ENCODE data around the gene RASA1. TPM values are rescaled to one million over a fixed set of nuclear protein-coding genes. Genes with fewer than 3 reads are reported as not detected.

RASA1 gene
- total and polyA plus RNA-seq, 4 donors = 8.3 to 54.0 (median 20.6) TPM

- WGBS, 2 donors = 39 to 45% methylated on average over 2 of the region's 2 CpGs
- DNase-seq (no peak), ATAC-seq (ENCODE audit: insufficient read depth, low FRiP score) (no peak)
- Histone ChIP-seq H3K4me3 (no peak overlapping the region), H3K9ac (ENCODE audit: insufficient read depth in 1 of 2, low read length in 2 of 2) (no peak overlapping the region), H3K36me3 (ENCODE audit: control insufficient read depth in 4 of 4, insufficient read depth in 4 of 4, low read length in 4 of 4) (no peaks in the 10 kb centered on the region), H3K27me3 (ENCODE audit: control insufficient read depth in 3 of 3, insufficient read depth in 3 of 3, low read length in 2 of 3) (no peaks in the 10 kb centered on the region), H3K4me1 (ENCODE audit: control insufficient read depth in 5 of 5, insufficient read depth in 5 of 5, low read length in 5 of 5) (no peaks in the 10 kb centered on the region), H3K9me3 (ENCODE audit: control insufficient read depth in 4 of 4, insufficient read depth in 3 of 4, low read length in 3 of 4) (no peaks in the 10 kb centered on the region), H3K27ac (ENCODE audit: low read depth in 1 of 2, low read length in 1 of 2) (no peak overlapping the region)
- no peak for TF ChIP-seq CTCF (IDR thresholded peaks at IDR 0.05; ENCODE audit: control extremely low read depth, extremely low read depth)
Observed at GRCh38 chr5:87245451-87245850, 22.2 kb upstream of the RASA1 start.

GRCh38 chr5:87246061-87246460, 21.6 kb upstream of the RASA1 start:
- DNase-seq (no peak), ATAC-seq (ENCODE audit: insufficient read depth, low FRiP score) (no peak)
- Histone ChIP-seq H3K27me3 (ENCODE audit: control insufficient read depth in 3 of 3, insufficient read depth in 3 of 3, low read length in 2 of 3) (no peaks in the 10 kb centered on the region), H3K4me3 (no peak overlapping the region), H3K9me3 (ENCODE audit: control insufficient read depth in 4 of 4, insufficient read depth in 3 of 4, low read length in 3 of 4) (no peaks in the 10 kb centered on the region), H3K9ac (ENCODE audit: insufficient read depth in 1 of 2, low read length in 2 of 2) (no peak overlapping the region), H3K4me1 (ENCODE audit: control insufficient read depth in 5 of 5, insufficient read depth in 5 of 5, low read length in 5 of 5) (no peaks in the 10 kb centered on the region), H3K27ac (ENCODE audit: low read depth in 1 of 2, low read length in 1 of 2) (no peak overlapping the region), H3K36me3 (ENCODE audit: control insufficient read depth in 4 of 4, insufficient read depth in 4 of 4, low read length in 4 of 4) (no peaks in the 10 kb centered on the region)
- no peak for TF ChIP-seq CTCF (IDR thresholded peaks at IDR 0.05; ENCODE audit: control extremely low read depth, extremely low read depth)

- ATAC-seq (ENCODE audit: insufficient read depth, low FRiP score) = no peak
- Histone ChIP-seq H3K36me3 (ENCODE audit: control insufficient read depth in 4 of 4, insufficient read depth in 4 of 4, low read length in 4 of 4) (no peaks in the 10 kb centered on the region), H3K27me3 (ENCODE audit: control insufficient read depth in 3 of 3, insufficient read depth in 3 of 3, low read length in 2 of 3) (no peaks in the 10 kb centered on the region), H3K9ac (ENCODE audit: insufficient read depth in 1 of 2, low read length in 2 of 2) (no peak overlapping the region), H3K9me3 (ENCODE audit: control insufficient read depth in 4 of 4, insufficient read depth in 3 of 4, low read length in 3 of 4) (no peaks in the 10 kb centered on the region), H3K4me3 (no peak overlapping the region), H3K27ac (ENCODE audit: low read depth in 1 of 2, low read length in 1 of 2) (no peak overlapping the region), H3K4me1 (ENCODE audit: control insufficient read depth in 5 of 5, insufficient read depth in 5 of 5, low read length in 5 of 5) (no peaks in the 10 kb centered on the region)
- WGBS, 2 donors = 98 to 99% methylated on average over 16 of the region's 16 CpGs
- no peak for TF ChIP-seq CTCF (IDR thresholded peaks at IDR 0.05; ENCODE audit: control extremely low read depth, extremely low read depth)
- DNase-seq = no peak
Observed at GRCh38 chr5:87252283-87252605, 15.4 kb upstream of the RASA1 start.

- no peaks in the 10 kb centered on the region for H3K36me3 ChIP-seq (ENCODE audit: control insufficient read depth in 4 of 4, insufficient read depth in 4 of 4, low read length in 4 of 4)
- H3K4me3 ChIP-seq = no peak overlapping the region
- TF ChIP-seq CTCF (IDR thresholded peaks at IDR 0.05; ENCODE audit: control extremely low read depth, extremely low read depth) = no peak
- no peak overlapping the region for H3K27ac ChIP-seq (ENCODE audit: low read depth in 1 of 2, low read length in 1 of 2)
- H3K27me3 ChIP-seq (ENCODE audit: control insufficient read depth in 3 of 3, insufficient read depth in 3 of 3, low read length in 2 of 3) = no peaks in the 10 kb centered on the region
- H3K4me1 ChIP-seq (ENCODE audit: control insufficient read depth in 5 of 5, insufficient read depth in 5 of 5, low read length in 5 of 5) = no peaks in the 10 kb centered on the region
- DNase-seq = no peak
- no peak overlapping the region for H3K9ac ChIP-seq (ENCODE audit: insufficient read depth in 1 of 2, low read length in 2 of 2)
- no peak for ATAC-seq (ENCODE audit: insufficient read depth, low FRiP score)
- H3K9me3 ChIP-seq (ENCODE audit: control insufficient read depth in 4 of 4, insufficient read depth in 3 of 4, low read length in 3 of 4) = no peaks in the 10 kb centered on the region
- 78 to 87% methylated on average over 2 of the region's 2 CpGs for WGBS, 2 donors
Observed at GRCh38 chr5:87254035-87254434, 13.6 kb upstream of the RASA1 start.

Measured in lung (tissue), 12 donors.